ENCODE data around the gene RILP.
A peak's percentile ranks its signal among the peaks of the same experiment; 100 is the strongest.
"Not testable (repeated sequence)": the region's sequence is repeated elsewhere in the genome, so short reads cannot be mapped to it uniquely, and the experiment has no call there.

Gene RILP

DNA sequence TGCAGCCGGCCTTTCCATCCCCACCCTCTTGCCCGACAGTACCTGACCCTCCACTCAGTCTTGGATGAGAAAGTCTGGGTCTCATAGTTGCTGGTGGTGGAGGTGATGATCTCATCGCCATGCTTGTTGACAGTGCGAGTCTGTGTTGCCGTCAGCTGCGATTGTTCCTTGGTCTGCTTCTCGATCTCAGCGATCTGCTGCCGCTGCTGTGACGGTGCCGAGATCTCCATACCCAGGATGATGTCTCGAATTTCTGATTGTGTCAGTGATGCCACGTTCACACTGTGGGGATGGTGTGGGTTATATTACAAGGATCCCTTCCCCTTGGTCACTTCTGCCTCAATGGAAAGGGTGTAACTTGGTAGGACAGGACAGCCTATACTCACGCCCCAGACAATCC is 4.1 kb upstream of the RILP start:
- TF ChIP-seq, protein P1, sequence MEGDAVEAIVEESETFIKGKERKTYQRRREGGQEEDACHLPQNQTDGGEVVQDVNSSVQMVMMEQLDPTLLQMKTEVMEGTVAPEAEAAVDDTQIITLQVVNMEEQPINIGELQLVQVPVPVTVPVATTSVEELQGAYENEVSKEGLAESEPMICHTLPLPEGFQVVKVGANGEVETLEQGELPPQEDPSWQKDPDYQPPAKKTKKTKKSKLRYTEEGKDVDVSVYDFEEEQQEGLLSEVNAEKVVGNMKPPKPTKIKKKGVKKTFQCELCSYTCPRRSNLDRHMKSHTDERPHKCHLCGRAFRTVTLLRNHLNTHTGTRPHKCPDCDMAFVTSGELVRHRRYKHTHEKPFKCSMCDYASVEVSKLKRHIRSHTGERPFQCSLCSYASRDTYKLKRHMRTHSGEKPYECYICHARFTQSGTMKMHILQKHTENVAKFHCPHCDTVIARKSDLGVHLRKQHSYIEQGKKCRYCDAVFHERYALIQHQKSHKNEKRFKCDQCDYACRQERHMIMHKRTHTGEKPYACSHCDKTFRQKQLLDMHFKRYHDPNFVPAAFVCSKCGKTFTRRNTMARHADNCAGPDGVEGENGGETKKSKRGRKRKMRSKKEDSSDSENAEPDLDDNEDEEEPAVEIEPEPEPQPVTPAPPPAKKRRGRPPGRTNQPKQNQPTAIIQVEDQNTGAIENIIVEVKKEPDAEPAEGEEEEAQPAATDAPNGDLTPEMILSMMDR (IDR thresholded peaks at IDR 0.05; ENCODE audit: extremely low read depth, missing control alignments) = no peak

DNA sequence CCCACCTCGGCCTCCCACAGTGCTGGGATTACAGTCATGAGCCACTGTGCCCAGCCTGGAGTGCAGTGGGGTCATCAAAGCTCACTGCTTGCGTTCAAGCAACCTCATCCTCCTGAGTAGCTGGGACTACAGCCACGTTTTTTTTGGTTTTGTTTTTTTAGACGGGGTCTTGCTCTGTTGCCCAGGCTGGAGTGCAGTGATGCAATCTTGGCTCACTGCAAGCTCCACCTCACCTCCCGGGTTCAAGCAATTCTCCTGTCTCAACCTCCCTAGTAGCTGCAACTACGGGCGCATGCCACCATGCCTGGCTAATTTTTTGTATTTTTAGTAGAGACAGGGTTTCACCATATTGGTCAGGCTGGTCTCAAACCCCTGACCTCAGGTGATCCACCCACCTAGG is 3.1 kb upstream of the RILP start:
- not testable (repeated sequence) for DNase-seq (ENCODE audit: low spot score)

More for the DNA sequence above, 4.1 kb upstream of the RILP start:
- no peak for DNase-seq (ENCODE audit: low spot score)

DNA sequence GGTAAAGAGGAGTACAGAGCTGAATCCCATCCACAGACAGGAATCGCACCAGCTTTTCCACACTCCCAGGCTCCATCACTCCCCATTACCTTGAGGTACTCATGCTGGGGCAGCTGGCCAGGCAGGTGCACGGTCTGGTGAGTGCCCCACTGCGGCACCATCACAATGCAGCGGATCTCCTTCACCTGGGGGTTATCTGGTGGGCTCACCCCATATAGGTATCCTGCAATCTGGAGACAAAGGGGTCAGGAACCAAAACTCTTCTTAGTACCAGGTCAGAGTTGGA is 1.8 kb upstream of the RILP start:
- no peak for DNase-seq (ENCODE audit: low spot score)
- TF ChIP-seq, protein P1 (IDR thresholded peaks at IDR 0.05; ENCODE audit: extremely low read depth, missing control alignments) = no peak

DNA sequence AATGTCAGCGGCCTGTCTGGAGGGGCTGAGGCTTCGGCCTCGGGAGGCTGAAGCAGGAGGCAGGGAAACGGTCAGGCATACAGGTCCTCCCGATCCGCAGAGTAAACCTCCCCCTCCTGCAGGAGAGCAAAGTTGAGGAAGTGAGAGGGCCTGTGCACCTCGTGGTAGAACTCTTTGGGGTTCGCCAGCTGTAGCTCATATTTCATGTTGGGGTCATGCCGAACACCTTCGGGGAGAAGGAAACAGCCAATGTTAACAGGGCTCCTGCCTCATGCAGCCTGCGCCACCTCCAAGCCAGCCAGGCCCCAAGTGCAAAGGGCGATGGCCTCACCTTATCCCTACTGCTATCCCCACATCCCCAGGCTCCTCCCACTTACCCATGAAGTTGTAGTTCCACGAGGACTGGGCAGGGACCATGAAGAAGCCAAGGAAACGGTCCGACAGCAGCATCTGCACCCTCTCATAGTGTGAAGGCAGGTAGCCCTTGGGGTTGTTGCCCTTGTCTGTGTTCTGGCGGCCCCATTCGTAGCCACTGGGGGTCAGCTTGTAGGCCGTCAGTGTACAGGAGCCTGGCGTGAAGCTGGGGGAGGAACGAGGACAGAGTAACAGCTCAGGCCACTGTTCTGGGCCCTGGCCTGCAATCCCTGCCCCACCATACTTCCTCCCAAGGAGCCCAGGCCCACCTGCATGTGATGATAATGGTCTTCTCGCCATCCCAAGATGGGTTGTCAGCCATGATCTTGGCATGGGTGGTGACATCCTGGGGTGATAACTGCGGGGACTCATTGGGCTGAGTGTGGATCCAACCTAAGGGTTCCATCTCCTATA is 1.3 kb upstream of the RILP start:
- no peak for DNase-seq (ENCODE audit: low spot score)
- TF ChIP-seq, protein P1 (IDR thresholded peaks at IDR 0.05; ENCODE audit: extremely low read depth, missing control alignments) = no peak

DNA sequence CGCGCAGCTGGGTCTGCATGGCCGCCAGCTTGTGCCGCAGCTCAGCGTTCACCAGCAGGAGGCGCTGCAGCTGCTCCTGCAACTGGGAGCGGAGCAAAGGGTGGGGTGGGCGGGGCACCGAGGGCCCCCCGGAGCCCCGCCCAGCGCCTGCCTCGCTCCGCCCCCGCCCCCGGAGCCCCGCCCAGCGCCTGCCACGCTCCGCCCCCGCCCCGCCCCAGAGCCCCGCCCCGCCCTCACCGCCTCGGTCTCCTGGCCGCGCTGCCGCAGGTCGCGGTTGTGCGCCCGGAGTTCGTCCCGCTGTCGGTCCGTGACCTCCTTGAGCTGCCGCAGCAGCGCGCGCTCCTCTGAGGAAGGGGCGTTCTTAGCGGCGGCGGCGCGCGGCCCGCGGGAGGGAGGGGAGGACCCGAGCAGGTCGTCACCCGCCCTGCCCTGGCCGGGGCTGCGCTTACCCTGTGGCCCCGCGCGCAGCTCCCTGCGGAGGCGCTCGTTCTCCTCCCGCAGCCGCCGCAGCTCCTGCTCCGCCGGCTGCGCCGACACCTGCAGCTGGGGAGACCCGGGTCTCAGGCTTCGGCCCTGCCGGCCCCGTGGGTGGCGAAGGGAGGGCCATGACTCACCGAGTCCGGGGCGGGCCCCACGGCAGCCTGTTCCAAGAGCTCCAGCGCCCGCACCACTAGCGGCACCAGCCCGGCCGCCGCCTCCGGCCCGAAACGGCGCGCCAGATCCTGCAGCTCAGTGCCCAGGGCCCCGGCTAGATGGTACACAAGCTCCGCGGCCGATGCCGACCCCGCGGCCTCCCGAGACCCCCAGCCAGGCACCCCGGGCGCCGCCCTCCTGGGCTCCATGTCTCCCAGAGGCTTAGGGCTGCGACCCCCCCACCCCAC is 463 bp downstream of the RILP start:
- DNase-seq (ENCODE audit: low spot score) = peak; percentile 99
- TF ChIP-seq, protein P1 (IDR thresholded peaks at IDR 0.05; ENCODE audit: extremely low read depth, missing control alignments) = peak; percentile 100

DNA sequence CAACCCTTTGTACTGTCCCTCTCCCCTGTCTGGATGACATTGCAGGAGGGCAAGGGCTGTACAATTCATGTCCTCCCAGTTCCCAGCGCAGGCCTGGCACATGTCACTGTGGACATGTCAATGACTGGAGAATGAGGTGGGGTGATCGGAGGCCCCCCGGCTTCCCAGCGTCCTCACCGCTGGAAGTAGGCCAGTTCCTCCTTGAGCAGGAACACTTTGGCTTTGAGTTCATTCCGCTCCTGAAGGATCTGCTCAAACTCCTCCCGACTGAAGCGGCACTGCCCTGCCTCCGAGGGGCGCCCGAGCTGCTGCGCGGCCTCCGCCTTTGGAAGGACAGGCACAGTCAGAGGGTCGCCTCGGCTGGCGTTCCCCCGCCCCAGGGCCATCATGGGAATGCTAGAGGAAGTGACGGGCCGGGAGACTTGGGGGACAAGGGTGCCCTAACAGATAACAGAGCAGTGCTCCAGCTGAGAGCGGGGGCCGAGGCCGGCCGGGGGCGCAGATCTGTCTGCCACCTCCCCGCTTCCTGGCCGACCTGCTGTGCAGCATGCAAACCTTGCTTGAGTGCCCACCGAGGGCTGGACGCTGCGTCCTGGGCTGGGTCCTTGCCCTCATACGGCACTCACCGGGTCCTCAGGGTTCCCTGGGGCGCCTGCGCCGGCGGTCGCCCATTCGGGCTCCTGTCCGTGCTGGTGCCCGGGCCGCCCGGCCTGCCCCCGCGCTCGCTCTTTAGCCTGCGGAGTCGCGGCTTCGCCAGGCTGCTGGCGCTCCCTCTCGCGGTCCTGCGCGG is 1.3 kb downstream of the RILP start:
- TF ChIP-seq, protein P1 (IDR thresholded peaks at IDR 0.05; ENCODE audit: extremely low read depth, missing control alignments) = no peak
- peak; percentile 40 for DNase-seq (ENCODE audit: low spot score)

DNA sequence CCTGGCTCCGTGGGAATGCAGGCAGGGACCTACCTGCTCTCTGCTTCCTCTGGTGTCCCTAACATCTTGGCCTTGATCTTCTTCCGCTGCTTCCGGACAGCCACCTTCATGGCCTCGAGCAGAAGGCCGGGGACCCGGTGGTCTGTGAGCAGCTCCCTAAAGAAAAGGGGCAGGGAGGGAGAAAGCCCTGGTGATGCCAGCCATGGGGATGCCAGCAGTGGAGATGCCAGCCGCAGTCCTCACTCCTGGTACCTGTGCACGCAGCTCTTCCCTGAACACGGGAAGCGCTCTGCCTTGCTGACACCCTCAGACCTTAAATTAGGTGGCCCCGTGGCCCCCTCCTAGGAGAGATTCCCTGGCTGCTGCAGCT is 1.9 kb downstream of the RILP start:
- no peak for DNase-seq (ENCODE audit: low spot score)
- TF ChIP-seq, protein P1 (IDR thresholded peaks at IDR 0.05; ENCODE audit: extremely low read depth, missing control alignments) = no peak

All from GM20000 (cell line).